PFSK-1 (cell line): ENCODE data around the gene RGS3.

Experiments used
- FOXP2 ChIP-seq: optimal IDR thresholded peaks from 2 replicates; pipeline ENCODE3; 2011; ENCODE audit warnings: borderline replicate concordance, control low read depth, inconsistent platforms; ENCODE audit not compliant: insufficient read depth; ENCODE audit errors: extremely low read length, extremely low read depth
- POLR2AphosphoS5 ChIP-seq: IDR thresholded peaks from 2 replicates; pipeline ENCODE4 v1.6.1; 2012; ENCODE audit warnings: low read depth, mild to moderate bottlenecking, control low read depth, low read length, moderate library complexity
- SIN3A ChIP-seq: IDR thresholded peaks from 2 replicates; pipeline ENCODE4 v1.6.1; 2012; ENCODE audit warnings: mild to moderate bottlenecking, low read length, moderate library complexity, borderline replicate concordance; ENCODE audit not compliant: insufficient read depth
- TAF1 ChIP-seq: IDR thresholded peaks from 2 replicates; pipeline ENCODE4 v1.6.1; 2012; ENCODE audit warnings: low read length, control low read depth, borderline replicate concordance; ENCODE audit not compliant: insufficient read depth
- TF ChIP-seq, protein P1 (sequence below), 2 experiments: IDR thresholded peaks; 2 replicates each; pipeline versions ENCODE4 v1.6.1 to v1.8.0; 2011 to 2012; ENCODE audit warnings: low read depth in 2 of 2, low read length in 2 of 2, control low read depth in 1 of 2, inconsistent platforms in 1 of 2, mild to moderate bottlenecking in 1 of 2, moderate library complexity in 1 of 2; ENCODE audit not compliant: insufficient read depth in 1 of 2

Gene RGS3

DNA sequence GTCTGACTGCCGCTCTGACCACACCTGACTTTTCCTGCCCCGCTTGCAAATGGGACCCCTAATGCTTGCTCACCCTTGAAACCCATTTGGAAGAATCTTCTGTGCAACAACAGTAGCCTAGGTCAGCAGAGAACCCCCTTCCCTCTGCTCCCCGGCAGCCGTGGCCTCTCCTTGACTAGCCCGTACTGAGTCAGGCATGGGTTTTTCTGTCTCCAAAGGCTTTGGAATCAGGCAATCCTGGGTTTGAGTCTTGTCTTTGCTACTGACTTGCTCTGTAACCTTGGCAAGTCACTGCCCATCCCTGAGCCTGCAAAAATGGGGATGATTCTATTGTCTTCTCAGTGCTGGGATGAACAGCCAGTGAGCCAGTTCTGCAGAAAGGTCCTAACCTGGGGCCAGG lies 135.4 kb downstream of the RGS3 start:
- TF ChIP-seq FOXP2 (no peak), SIN3A (no peak), TAF1 (no peak)
- TF ChIP-seq, protein P1, sequence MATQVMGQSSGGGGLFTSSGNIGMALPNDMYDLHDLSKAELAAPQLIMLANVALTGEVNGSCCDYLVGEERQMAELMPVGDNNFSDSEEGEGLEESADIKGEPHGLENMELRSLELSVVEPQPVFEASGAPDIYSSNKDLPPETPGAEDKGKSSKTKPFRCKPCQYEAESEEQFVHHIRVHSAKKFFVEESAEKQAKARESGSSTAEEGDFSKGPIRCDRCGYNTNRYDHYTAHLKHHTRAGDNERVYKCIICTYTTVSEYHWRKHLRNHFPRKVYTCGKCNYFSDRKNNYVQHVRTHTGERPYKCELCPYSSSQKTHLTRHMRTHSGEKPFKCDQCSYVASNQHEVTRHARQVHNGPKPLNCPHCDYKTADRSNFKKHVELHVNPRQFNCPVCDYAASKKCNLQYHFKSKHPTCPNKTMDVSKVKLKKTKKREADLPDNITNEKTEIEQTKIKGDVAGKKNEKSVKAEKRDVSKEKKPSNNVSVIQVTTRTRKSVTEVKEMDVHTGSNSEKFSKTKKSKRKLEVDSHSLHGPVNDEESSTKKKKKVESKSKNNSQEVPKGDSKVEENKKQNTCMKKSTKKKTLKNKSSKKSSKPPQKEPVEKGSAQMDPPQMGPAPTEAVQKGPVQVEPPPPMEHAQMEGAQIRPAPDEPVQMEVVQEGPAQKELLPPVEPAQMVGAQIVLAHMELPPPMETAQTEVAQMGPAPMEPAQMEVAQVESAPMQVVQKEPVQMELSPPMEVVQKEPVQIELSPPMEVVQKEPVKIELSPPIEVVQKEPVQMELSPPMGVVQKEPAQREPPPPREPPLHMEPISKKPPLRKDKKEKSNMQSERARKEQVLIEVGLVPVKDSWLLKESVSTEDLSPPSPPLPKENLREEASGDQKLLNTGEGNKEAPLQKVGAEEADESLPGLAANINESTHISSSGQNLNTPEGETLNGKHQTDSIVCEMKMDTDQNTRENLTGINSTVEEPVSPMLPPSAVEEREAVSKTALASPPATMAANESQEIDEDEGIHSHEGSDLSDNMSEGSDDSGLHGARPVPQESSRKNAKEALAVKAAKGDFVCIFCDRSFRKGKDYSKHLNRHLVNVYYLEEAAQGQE (IDR thresholded peaks at IDR 0.05; ENCODE audit: insufficient read depth in 1 of 2, low read depth in 2 of 2, low read length in 2 of 2) = no peak

DNA sequence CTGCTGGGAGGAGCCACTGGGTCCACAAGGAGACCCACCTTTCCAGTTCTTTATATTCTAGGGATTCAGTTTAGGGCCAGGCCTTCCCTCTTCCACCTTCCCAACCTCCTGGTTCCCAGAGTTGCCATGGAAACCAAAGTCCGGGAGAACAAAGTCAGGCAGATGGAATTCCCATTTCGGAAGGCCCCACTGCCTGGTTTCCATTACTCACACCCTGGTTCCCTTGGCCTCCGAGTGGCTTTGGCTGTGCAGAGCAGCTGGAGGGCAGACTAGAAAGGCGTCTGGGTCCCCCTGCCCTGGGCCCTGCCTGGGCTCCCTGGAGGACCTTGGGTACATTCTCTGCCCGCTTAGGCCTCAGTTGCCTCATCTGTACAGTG lies 136.1 kb downstream of the RGS3 start:
- TF ChIP-seq FOXP2 = no peak
- no peak for TF ChIP-seq TAF1
- TF ChIP-seq POLR2AphosphoS5 = no peak
- TF ChIP-seq, protein P1 (IDR thresholded peaks at IDR 0.05; ENCODE audit: insufficient read depth in 1 of 2, low read depth in 2 of 2, low read length in 2 of 2) = no peak
- TF ChIP-seq SIN3A = no peak

DNA sequence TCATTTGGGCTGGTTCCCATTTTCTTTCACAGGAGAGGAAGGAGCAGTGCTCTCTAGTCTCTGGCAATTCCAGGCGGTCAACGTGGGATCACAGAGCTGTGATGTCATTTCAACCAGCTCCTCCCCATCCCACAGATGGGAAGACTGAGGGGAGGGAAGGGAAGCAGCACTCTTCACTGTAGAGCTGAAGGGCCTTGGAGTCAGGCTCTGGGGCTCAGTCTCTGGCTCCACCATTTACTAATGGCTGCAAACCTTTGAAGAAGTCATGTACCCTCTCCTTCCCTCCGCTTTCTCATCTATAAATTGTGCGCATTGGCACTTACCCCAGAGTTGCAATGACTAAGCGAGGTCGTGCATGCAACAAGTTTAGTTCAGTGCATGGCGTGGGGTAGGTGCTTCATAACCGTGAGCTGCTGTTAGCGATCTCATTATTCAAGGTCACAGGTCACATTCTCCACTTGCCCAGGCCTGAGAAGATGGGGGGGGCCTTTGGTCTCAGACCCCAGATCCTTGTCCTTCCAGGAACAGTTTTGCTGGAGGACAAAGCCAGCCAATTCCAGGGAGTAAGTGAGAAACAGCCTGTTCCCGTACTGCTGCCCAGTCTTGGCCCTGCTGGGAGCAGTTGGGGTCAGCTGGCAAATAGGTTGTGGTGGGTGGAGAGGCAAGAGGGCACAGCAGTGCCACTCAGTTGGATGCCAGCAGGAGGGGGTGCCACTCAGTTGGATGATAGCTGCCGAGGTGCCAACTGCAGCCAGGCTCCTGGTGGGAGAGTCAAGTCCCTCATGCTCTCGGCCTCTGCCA lies 136.7 kb downstream of the RGS3 start:
- TF ChIP-seq FOXP2 (no peak), TAF1 (no peak), SIN3A (no peak), POLR2AphosphoS5 (no peak)
- TF ChIP-seq, protein P1 (IDR thresholded peaks at IDR 0.05; ENCODE audit: insufficient read depth in 1 of 2, low read depth in 2 of 2, low read length in 2 of 2) = no peak

DNA sequence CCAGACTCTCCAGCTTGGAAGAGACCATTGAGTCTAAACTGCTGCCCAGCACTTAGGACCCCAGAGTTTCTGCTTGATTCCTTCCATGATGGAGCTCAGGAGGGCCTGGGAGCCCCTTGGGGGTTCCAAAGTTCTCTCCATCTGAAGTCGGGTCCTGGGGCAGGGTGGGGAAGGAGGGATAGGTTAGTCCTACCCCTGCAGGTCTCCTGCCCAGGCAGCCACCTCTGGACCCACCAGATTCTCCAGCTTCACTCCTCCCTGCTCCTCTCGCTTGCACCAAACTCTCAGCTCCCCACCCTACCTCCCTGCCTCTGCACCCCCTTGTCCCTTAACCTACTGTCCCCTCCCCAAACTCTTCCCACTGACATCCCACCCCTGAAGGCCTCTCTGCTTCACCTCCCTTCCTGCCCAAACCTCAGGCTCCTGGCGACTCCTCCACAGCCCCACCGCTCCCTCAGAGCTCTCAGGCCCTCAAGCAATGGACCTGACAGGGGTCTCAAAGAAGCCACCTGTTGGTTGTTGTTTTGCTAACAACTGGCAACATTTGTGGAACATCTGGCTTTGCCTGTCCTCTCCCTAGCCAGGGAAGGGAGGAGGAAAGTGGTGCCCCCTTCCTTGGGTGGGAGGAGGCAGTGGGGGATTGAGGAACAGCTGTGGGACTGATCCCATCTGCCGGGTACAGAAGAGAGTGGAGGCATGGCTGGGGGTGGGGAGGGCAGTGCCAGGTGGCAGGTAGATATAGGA lies 137.5 kb downstream of the RGS3 start:
- TF ChIP-seq TAF1 (no peak), FOXP2 (no peak), SIN3A (no peak), POLR2AphosphoS5 (no peak)
- TF ChIP-seq, protein P1 (IDR thresholded peaks at IDR 0.05; ENCODE audit: insufficient read depth in 1 of 2, low read depth in 2 of 2, low read length in 2 of 2) = no peak
